Astrocyte (in vitro differentiated cells and primary cell): ENCODE measurements around the gene TAS2R46. TPM values are rescaled to one million over a fixed set of nuclear protein-coding genes. Genes with fewer than 3 reads are reported as not detected.

ENCODE experiments used
- DNase-seq: peaks from one replicate; pipeline ENCODE4 v3.0.0-alpha.2; 2010; ENCODE audit warnings: low read depth
- FAIRE-seq: peaks from 2 replicates; lab custom pipeline; 2011; peaks lifted over from hg19 to GRCh38; lab: Jason Lieb, UNC
- H2AFZ ChIP-seq: 2 replicates; pipeline ENCODE4 v1.6.0; 2012; ENCODE audit warnings: low read depth, low read length, inconsistent platforms
- H3K27ac ChIP-seq: 2 replicates; pipeline ENCODE4 v1.5.1; 2011; ENCODE audit warnings: low read depth, low read length, inconsistent platforms
- H3K27me3 ChIP-seq: 2 replicates; pipeline ENCODE4 v1.6.0; 2011; ENCODE audit warnings: low read length, inconsistent platforms; ENCODE audit not compliant: insufficient read depth
- H3K36me3 ChIP-seq: 2 replicates; pipeline ENCODE4 v1.5.1; 2011; ENCODE audit warnings: low read length, inconsistent platforms; ENCODE audit not compliant: insufficient read depth
- H3K4me1 ChIP-seq: 2 replicates; pipeline ENCODE4 v1.5.1; 2011; ENCODE audit warnings: low read length, inconsistent platforms; ENCODE audit not compliant: insufficient read depth
- H3K4me2 ChIP-seq: 2 replicates; pipeline ENCODE4 v1.6.0; 2012; ENCODE audit warnings: low read length, inconsistent platforms
- H3K4me3 ChIP-seq: 2 replicates; pipeline ENCODE4 v1.5.1; 2011; ENCODE audit warnings: low read depth, mild to moderate bottlenecking, low read length, inconsistent platforms; ENCODE audit not compliant: insufficient read depth
- H3K79me2 ChIP-seq: 2 replicates; pipeline ENCODE4 v1.6.0; 2012; ENCODE audit warnings: mild to moderate bottlenecking, low read length, inconsistent platforms; ENCODE audit not compliant: insufficient read depth
- H3K9ac ChIP-seq: 2 replicates; pipeline ENCODE4 v1.6.0; 2012; ENCODE audit warnings: mild to moderate bottlenecking, low read length, inconsistent platforms
- H3K9me3 ChIP-seq: 2 replicates; pipeline ENCODE4 v1.5.1; 2012; ENCODE audit warnings: low read depth, mild to moderate bottlenecking, low read length, inconsistent platforms; ENCODE audit not compliant: insufficient read depth
- H4K20me1 ChIP-seq: 2 replicates; pipeline ENCODE4 v1.6.0; 2012; ENCODE audit warnings: low read length, inconsistent platforms; ENCODE audit not compliant: insufficient read depth
- H3K27ac Mint-ChIP-seq: one replicate; pipeline ENCODE4 v1.8.0; 2021; ENCODE audit warnings: mild to moderate bottlenecking, mixed read lengths; ENCODE audit not compliant: unreplicated experiment
- H3K27me3 Mint-ChIP-seq: one replicate; pipeline ENCODE4 v1.8.0; 2021; ENCODE audit warnings: low read depth, mixed read lengths; ENCODE audit not compliant: unreplicated experiment
- H3K36me3 Mint-ChIP-seq: one replicate; pipeline ENCODE4 v1.8.0; 2021; ENCODE audit warnings: low read depth, mixed read lengths; ENCODE audit not compliant: unreplicated experiment
- H3K4me1 Mint-ChIP-seq: one replicate; pipeline ENCODE4 v1.8.0; 2021; ENCODE audit warnings: low read depth, mixed read lengths; ENCODE audit not compliant: unreplicated experiment
- H3K4me3 Mint-ChIP-seq: one replicate; pipeline ENCODE4 v1.8.0; 2021; ENCODE audit warnings: mild to moderate bottlenecking, moderate library complexity, mixed read lengths; ENCODE audit not compliant: unreplicated experiment
- H3K9me3 Mint-ChIP-seq: one replicate; pipeline ENCODE4 v1.8.0; 2021; ENCODE audit warnings: mild to moderate bottlenecking, mixed read lengths; ENCODE audit not compliant: unreplicated experiment
- EZH2 ChIP-seq: IDR thresholded peaks from 2 replicates; pipeline ENCODE4 v1.6.1; 2012; ENCODE audit warnings: mild to moderate bottlenecking, low read length, inconsistent platforms; ENCODE audit not compliant: insufficient read depth
- total RNA-seq: library from RNA; stranded (reverse); gene quantifications from 2 replicates; pipeline ENCODE4 v1.2.1, GENCODE V29; 2021
- TF ChIP-seq, protein P1 (sequence below): IDR thresholded peaks from 2 replicates; pipeline ENCODE4 v1.5.1; 2011; ENCODE audit warnings: low read depth, mild to moderate bottlenecking, inconsistent platforms, low read length, moderate library complexity; ENCODE audit not compliant: insufficient read depth

TAS2R46 gene
- total RNA-seq, 1 donor from 2014 or later: 0.57 TPM

DNA sequence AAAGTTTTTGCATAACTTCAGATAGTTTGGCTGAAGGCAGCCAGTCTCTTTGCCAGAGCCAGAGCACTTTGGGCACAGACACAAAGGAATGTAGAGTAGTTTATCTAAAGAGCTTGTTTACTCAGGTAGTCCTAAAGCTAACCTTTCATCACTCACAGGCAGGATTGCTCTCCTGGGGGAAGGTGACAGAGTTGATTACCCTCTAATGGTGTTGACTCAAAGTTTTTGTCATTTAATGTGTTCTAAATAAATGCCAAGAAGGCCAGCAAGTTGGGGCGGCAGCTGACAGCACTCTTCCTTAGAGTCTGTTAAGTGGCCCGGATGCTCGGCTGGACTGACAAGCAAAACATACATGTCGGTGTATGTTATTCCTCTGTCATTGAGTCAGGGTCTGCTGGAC, 9.3 kb upstream of the TAS2R46 start:
- Histone ChIP-seq H3K9me3 (no peaks in the 10 kb centered on the region), H3K27me3 (no peaks in the 10 kb centered on the region), H3K9ac (no peak overlapping the region), H3K4me2 (no peak overlapping the region), H2AFZ (no peak overlapping the region), H3K27ac (no peak overlapping the region), H3K36me3 (no peaks in the 10 kb centered on the region), H4K20me1 (peaks cover 8% of the 10 kb centered on the region), H3K4me3 (no peak overlapping the region), H3K79me2 (peaks cover 10% of the 10 kb centered on the region), H3K4me1 (no peaks in the 10 kb centered on the region)
- no peaks in the 10 kb centered on the region for H3K9me3 Mint-ChIP-seq
- DNase-seq (no peak), FAIRE-seq (no peak)
- no peaks in the 10 kb centered on the region for H3K27me3 Mint-ChIP-seq
- H3K4me3 Mint-ChIP-seq: no peak overlapping the region
- peaks cover 9% of the 10 kb centered on the region for H3K36me3 Mint-ChIP-seq
- no peak for TF ChIP-seq EZH2
- TF ChIP-seq, protein P1, sequence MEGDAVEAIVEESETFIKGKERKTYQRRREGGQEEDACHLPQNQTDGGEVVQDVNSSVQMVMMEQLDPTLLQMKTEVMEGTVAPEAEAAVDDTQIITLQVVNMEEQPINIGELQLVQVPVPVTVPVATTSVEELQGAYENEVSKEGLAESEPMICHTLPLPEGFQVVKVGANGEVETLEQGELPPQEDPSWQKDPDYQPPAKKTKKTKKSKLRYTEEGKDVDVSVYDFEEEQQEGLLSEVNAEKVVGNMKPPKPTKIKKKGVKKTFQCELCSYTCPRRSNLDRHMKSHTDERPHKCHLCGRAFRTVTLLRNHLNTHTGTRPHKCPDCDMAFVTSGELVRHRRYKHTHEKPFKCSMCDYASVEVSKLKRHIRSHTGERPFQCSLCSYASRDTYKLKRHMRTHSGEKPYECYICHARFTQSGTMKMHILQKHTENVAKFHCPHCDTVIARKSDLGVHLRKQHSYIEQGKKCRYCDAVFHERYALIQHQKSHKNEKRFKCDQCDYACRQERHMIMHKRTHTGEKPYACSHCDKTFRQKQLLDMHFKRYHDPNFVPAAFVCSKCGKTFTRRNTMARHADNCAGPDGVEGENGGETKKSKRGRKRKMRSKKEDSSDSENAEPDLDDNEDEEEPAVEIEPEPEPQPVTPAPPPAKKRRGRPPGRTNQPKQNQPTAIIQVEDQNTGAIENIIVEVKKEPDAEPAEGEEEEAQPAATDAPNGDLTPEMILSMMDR: no peak
- no peak overlapping the region for H3K27ac Mint-ChIP-seq
- peaks cover 8% of the 10 kb centered on the region for H3K4me1 Mint-ChIP-seq

GRCh38 chr12:11070999-11071398, 8.9 kb upstream of the TAS2R46 start:
- FAIRE-seq (no peak), DNase-seq (no peak)
- TF ChIP-seq, protein P1: no peak
- no peak for TF ChIP-seq EZH2
- H3K9ac ChIP-seq: no peak overlapping the region
- no peaks in the 10 kb centered on the region for H3K27me3 ChIP-seq
- no peak overlapping the region for H3K4me2 ChIP-seq
- Mint-ChIP-seq H3K36me3 (peaks cover 9% of the 10 kb centered on the region), H3K27me3 (no peaks in the 10 kb centered on the region), H3K9me3 (no peaks in the 10 kb centered on the region), H3K27ac (no peak overlapping the region), H3K4me1 (peaks cover 8% of the 10 kb centered on the region), H3K4me3 (no peak overlapping the region)
- no peaks in the 10 kb centered on the region for H3K4me1 ChIP-seq
- peaks cover 10% of the 10 kb centered on the region for H3K79me2 ChIP-seq
- H3K4me3 ChIP-seq: no peak overlapping the region
- peaks cover 8% of the 10 kb centered on the region for H4K20me1 ChIP-seq
- no peak overlapping the region for H3K27ac ChIP-seq
- no peaks in the 10 kb centered on the region for H3K36me3 ChIP-seq
- H3K9me3 ChIP-seq: no peaks in the 10 kb centered on the region
- H2AFZ ChIP-seq: no peak overlapping the region

DNA sequence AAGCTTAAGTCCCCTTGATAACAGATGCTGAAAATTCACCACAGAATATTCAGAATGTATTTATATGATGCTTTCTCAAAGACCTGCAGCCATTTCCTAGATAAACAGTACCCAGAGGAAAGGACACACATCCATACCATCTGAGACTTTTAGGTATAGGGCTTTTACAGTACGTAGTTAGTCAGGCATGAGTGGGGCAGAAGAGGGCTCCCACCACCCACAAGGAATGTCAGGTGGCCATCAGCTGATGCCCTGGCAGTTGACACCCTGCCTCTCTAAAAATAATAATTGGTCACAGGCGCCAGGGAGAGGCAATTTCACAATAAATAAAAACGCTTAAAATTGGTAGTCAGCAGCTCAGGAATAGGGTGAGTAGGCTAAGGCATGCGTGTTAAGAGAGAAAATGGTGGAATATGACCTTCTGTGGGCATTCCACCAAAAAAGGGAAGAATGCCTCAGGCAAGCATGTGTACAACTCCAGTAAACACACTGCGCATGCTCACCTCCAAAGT, 7.8 kb upstream of the TAS2R46 start:
- H3K27ac ChIP-seq: no peak overlapping the region
- H4K20me1 ChIP-seq: peaks cover 8% of the 10 kb centered on the region
- no peaks in the 10 kb centered on the region for H3K27me3 ChIP-seq
- no peaks in the 10 kb centered on the region for H3K4me1 ChIP-seq
- DNase-seq: no peak
- Mint-ChIP-seq H3K4me3 (no peak overlapping the region), H3K4me1 (peaks cover 8% of the 10 kb centered on the region), H3K27ac (no peak overlapping the region), H3K36me3 (peaks cover 9% of the 10 kb centered on the region), H3K27me3 (no peaks in the 10 kb centered on the region), H3K9me3 (no peaks in the 10 kb centered on the region)
- H3K9me3 ChIP-seq: no peaks in the 10 kb centered on the region
- H3K4me2 ChIP-seq: no peak overlapping the region
- FAIRE-seq: no peak
- TF ChIP-seq, protein P1: no peak
- TF ChIP-seq EZH2: no peak
- H3K4me3 ChIP-seq: no peak overlapping the region
- no peak overlapping the region for H3K9ac ChIP-seq
- no peak overlapping the region for H2AFZ ChIP-seq
- no peaks in the 10 kb centered on the region for H3K36me3 ChIP-seq
- H3K79me2 ChIP-seq: peaks cover 10% of the 10 kb centered on the region
